ENCODE measurements around the gene SLC26A11. TPM values are rescaled to one million over a fixed set of nuclear protein-coding genes. Genes with fewer than 3 reads are reported as not detected.

The SLC26A11 gene
- total RNA-seq, 4 donors from 2014 or later: 14.1 to 38.9 (median 26.5) TPM

- Histone ChIP-seq H3K9me3 (no peaks in the 10 kb centered on the region), H3K36me3 (peaks cover 4% of the 10 kb centered on the region), H3K27ac (no peak overlapping the region), H3K27me3 (no peaks in the 10 kb centered on the region), H3K4me3 (no peak overlapping the region), H3K4me1 (peaks cover 19% of the 10 kb centered on the region)
- TF ChIP-seq POLR2AphosphoS5 (IDR thresholded peaks at IDR 0.05): no peak
- WGBS: 85% methylated on average over 14 of the region's 26 CpGs
- DNase-seq (ENCODE audit: low spot score in 2 of 2): no peak
These were observed 36.4 kb upstream of the SLC26A11 start for GRCh38 chr17:80183581-80184422.

GRCh38 chr17:80184423-80184714 is 35.9 kb upstream of the SLC26A11 start:
- WGBS: 90% methylated on average over 10 of the region's 10 CpGs
- TF ChIP-seq POLR2A (IDR thresholded peaks at IDR 0.05) (no peak), EP300 (IDR thresholded peaks at IDR 0.05) (no peak), CTCF (IDR thresholded peaks at IDR 0.05) (no peak), POLR2AphosphoS5 (IDR thresholded peaks at IDR 0.05) (no peak)
- no peak for DNase-seq (ENCODE audit: low spot score in 2 of 2)
- peaks cover 19% of the 10 kb centered on the region for H3K4me1 ChIP-seq
- no peaks in the 10 kb centered on the region for H3K27me3 ChIP-seq
- no peak overlapping the region for H3K27ac ChIP-seq
- H3K4me3 ChIP-seq: no peak overlapping the region
- H3K36me3 ChIP-seq: peaks cover 4% of the 10 kb centered on the region
- no peaks in the 10 kb centered on the region for H3K9me3 ChIP-seq

GRCh38 chr17:80185968-80186367 is 34.3 kb upstream of the SLC26A11 start:
- TF ChIP-seq POLR2A (IDR thresholded peaks at IDR 0.05): no peak
- no peak for TF ChIP-seq EP300 (IDR thresholded peaks at IDR 0.05)
- TF ChIP-seq POLR2AphosphoS5 (IDR thresholded peaks at IDR 0.05): no peak
- TF ChIP-seq CTCF (IDR thresholded peaks at IDR 0.05): no peak

GRCh38 chr17:80187090-80187489 is 33.1 kb upstream of the SLC26A11 start:
- WGBS: 51% methylated on average over 16 of the region's 16 CpGs

More at GRCh38 chr17:80185968-80186367, 34.3 kb upstream of the SLC26A11 start:
- H3K4me1 ChIP-seq: peaks cover 23% of the 10 kb centered on the region
- DNase-seq (ENCODE audit: low spot score in 2 of 2): no peak
- no peak overlapping the region for H3K4me3 ChIP-seq
- H3K9me3 ChIP-seq: no peaks in the 10 kb centered on the region
- peaks cover 4% of the 10 kb centered on the region for H3K36me3 ChIP-seq
- no peaks in the 10 kb centered on the region for H3K27me3 ChIP-seq
- WGBS: 90% methylated on average over 9 of the region's 9 CpGs
- no peak overlapping the region for H3K27ac ChIP-seq

GRCh38 chr17:80187515-80187941 is 32.7 kb upstream of the SLC26A11 start:
- Histone ChIP-seq H3K4me1 (peaks cover 39% of the 10 kb centered on the region), H3K27me3 (no peaks in the 10 kb centered on the region), H3K4me3 (peak overlapping the region; percentile 37), H3K9me3 (no peaks in the 10 kb centered on the region), H3K36me3 (peaks cover 4% of the 10 kb centered on the region), H3K27ac (peak overlapping the region; percentile 77)
- WGBS: 51% methylated on average over 9 of the region's 18 CpGs
- DNase-seq (ENCODE audit: low spot score in 2 of 2): peak in 1 of 2 donors; percentile 78
- TF ChIP-seq CTCF (IDR thresholded peaks at IDR 0.05): no peak

More at GRCh38 chr17:80187090-80187489, 33.1 kb upstream of the SLC26A11 start:
- Histone ChIP-seq H3K36me3 (peaks cover 4% of the 10 kb centered on the region), H3K4me1 (peaks cover 34% of the 10 kb centered on the region), H3K4me3 (peak overlapping the region; percentile 37), H3K9me3 (no peaks in the 10 kb centered on the region), H3K27me3 (no peaks in the 10 kb centered on the region), H3K27ac (peak overlapping the region; percentile 77)
- TF ChIP-seq POLR2AphosphoS5 (IDR thresholded peaks at IDR 0.05) (no peak), EP300 (IDR thresholded peaks at IDR 0.05) (no peak), POLR2A (IDR thresholded peaks at IDR 0.05) (no peak), CTCF (IDR thresholded peaks at IDR 0.05) (no peak)
- DNase-seq (ENCODE audit: low spot score in 2 of 2): no peak
